Left ventricle myocardium inferior (tissue), 1 donor: ENCODE data around the gene OAS1. TPM values are rescaled to one million over a fixed set of nuclear protein-coding genes. Genes with fewer than 3 reads are reported as not detected.

Experiments used
- DNase-seq: peaks from one replicate; pipeline ENCODE4 v3.0.0-alpha.2; 2020
- H3K27ac ChIP-seq: fragments of 200-600 bp; replicated peaks from 2 replicates; pipeline ENCODE4 v1.8.0; 2021
- H3K27me3 ChIP-seq: fragments of 200-600 bp; 2 replicates; pipeline ENCODE4 v1.8.0; 2021; ENCODE audit warnings: low read depth
- H3K36me3 ChIP-seq: fragments of 200-600 bp; 2 replicates; pipeline ENCODE4 v1.8.0; 2021
- H3K4me1 ChIP-seq: fragments of 200-600 bp; 2 replicates; pipeline ENCODE4 v1.8.0; 2021
- H3K4me3 ChIP-seq: fragments of 200-600 bp; 2 replicates; pipeline ENCODE4 v1.8.0; 2021; ENCODE audit warnings: mild to moderate bottlenecking, moderate library complexity
- H3K9me3 ChIP-seq: fragments of 200-600 bp; replicated peaks from 2 replicates; pipeline ENCODE4 v1.8.0; 2021
- intact Hi-C: fragments of 100-400 bp; cut with micrococcal nuclease; formaldehyde crosslinking; loops from one replicate; pipeline ENCODE4 v1.11.0; 2022
- total RNA-seq: library from RNA; stranded (reverse); fragmentation: NEBNext Ultra II Directional; extraction: Animal tissue kit (Norgen Biotek cat#: 25700); gene quantifications from one replicate; pipeline ENCODE4 v1.2.1, GENCODE V29; 2021
- TF ChIP-seq, protein P1 (sequence below): fragments of 200-600 bp; IDR thresholded peaks from 2 replicates; pipeline ENCODE4 v1.8.0; 2021; ENCODE audit warnings: antibody characterized with exemption, mild to moderate bottlenecking, borderline replicate concordance
- donor health status: DM: no; HTN: yes; CAD: no; lungs with severe emphysema.

OAS1 gene
- total RNA-seq, 1 donor from 2014 or later, result 4.8 TPM

- no peaks in the 10 kb centered on the region for H3K9me3 ChIP-seq
- peaks cover 11% of the 10 kb centered on the region for H3K4me1 ChIP-seq
- intact Hi-C loops, result no loop called here
- H3K27ac ChIP-seq, result no peak overlapping the region
- TF ChIP-seq, protein P1, sequence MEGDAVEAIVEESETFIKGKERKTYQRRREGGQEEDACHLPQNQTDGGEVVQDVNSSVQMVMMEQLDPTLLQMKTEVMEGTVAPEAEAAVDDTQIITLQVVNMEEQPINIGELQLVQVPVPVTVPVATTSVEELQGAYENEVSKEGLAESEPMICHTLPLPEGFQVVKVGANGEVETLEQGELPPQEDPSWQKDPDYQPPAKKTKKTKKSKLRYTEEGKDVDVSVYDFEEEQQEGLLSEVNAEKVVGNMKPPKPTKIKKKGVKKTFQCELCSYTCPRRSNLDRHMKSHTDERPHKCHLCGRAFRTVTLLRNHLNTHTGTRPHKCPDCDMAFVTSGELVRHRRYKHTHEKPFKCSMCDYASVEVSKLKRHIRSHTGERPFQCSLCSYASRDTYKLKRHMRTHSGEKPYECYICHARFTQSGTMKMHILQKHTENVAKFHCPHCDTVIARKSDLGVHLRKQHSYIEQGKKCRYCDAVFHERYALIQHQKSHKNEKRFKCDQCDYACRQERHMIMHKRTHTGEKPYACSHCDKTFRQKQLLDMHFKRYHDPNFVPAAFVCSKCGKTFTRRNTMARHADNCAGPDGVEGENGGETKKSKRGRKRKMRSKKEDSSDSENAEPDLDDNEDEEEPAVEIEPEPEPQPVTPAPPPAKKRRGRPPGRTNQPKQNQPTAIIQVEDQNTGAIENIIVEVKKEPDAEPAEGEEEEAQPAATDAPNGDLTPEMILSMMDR, result no peak
- no peak overlapping the region for H3K4me3 ChIP-seq
- H3K27me3 ChIP-seq, result peaks cover 43% of the 10 kb centered on the region
- peaks cover 32% of the 10 kb centered on the region for H3K36me3 ChIP-seq
- DNase-seq, result no peak
Measured at GRCh38 chr12:112944024-112944690, 37.4 kb downstream of the OAS1 start.

GRCh38 chr12:112945515-112945914, 38.8 kb downstream of the OAS1 start:
- Histone ChIP-seq H3K9me3 (no peaks in the 10 kb centered on the region), H3K27ac (no peak overlapping the region), H3K27me3 (peaks cover 35% of the 10 kb centered on the region), H3K4me1 (no peaks in the 10 kb centered on the region), H3K36me3 (peaks cover 36% of the 10 kb centered on the region), H3K4me3 (no peak overlapping the region)
- TF ChIP-seq, protein P1, result no peak
- intact Hi-C loops, result no loop called here
- DNase-seq, result no peak

GRCh38 chr12:112946236-112947000, 39.7 kb downstream of the OAS1 start:
- TF ChIP-seq, protein P1, result no peak
- no peak overlapping the region for H3K4me3 ChIP-seq
- peaks cover 2% of the 10 kb centered on the region for H3K9me3 ChIP-seq
- no peak for DNase-seq
- intact Hi-C loops, result no loop called here
- peaks cover 44% of the 10 kb centered on the region for H3K36me3 ChIP-seq
- no peak overlapping the region for H3K27ac ChIP-seq
- H3K27me3 ChIP-seq, result peaks cover 27% of the 10 kb centered on the region
- no peaks in the 10 kb centered on the region for H3K4me1 ChIP-seq

DNA sequence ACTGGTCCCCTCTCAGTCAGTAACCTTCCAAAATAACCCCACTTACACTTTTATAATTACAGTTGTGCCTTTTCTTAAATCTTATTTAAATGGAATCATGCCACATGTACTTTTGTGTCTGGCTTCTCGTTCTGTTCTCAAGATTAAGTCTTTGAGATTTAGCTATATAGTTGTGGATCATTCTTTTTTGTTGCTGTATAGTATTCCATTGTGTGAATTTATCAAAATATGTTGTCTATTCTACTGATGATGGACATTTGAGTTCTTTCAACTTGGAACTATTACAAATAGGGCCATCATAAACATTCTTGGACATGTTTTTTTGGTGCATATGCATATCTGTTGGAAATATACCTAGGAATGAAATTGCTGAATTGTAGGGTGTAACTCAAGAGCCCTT, 40.6 kb downstream of the OAS1 start:
- no peak overlapping the region for H3K4me3 ChIP-seq
- peaks cover 11% of the 10 kb centered on the region for H3K9me3 ChIP-seq
- TF ChIP-seq, protein P1, result no peak
- H3K27me3 ChIP-seq, result peaks cover 18% of the 10 kb centered on the region
- intact Hi-C loops, result no loop called here
- H3K27ac ChIP-seq, result no peak overlapping the region
- H3K36me3 ChIP-seq, result peaks cover 53% of the 10 kb centered on the region
- DNase-seq, result no peak
- H3K4me1 ChIP-seq, result no peaks in the 10 kb centered on the region

DNA sequence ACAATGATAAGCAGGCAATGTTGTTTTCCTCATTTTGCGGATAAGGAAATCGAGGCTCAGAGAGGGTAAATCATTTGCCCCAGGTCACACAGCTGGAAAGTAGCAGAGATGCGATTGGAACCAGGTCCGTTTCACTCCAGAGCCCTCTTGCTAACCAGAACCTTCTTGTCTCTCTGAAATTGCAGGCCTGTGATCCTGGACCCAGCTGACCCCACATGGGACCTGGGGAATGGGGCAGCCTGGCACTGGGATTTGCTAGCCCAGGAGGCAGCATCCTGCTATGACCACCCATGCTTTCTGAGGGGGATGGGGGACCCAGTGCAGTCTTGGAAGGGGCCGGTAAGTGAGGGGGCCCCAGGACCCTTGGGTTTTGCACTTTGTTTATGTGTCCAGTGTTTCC, 41.0 kb downstream of the OAS1 start:
- H3K36me3 ChIP-seq, result peaks cover 57% of the 10 kb centered on the region
- peaks cover 16% of the 10 kb centered on the region for H3K9me3 ChIP-seq
- H3K27ac ChIP-seq, result no peak overlapping the region
- H3K27me3 ChIP-seq, result peaks cover 14% of the 10 kb centered on the region
- intact Hi-C loops, result no loop called here
- H3K4me1 ChIP-seq, result no peaks in the 10 kb centered on the region
- TF ChIP-seq, protein P1, result no peak
- no peak for DNase-seq
- H3K4me3 ChIP-seq, result no peak overlapping the region
